GM06990 (cell line): ENCODE data around the gene EIPR1.
"Not testable (repeated sequence)": the region's sequence is repeated elsewhere in the genome, so short reads cannot be mapped to it uniquely, and the experiment has no call there.

Source experiments
- DNase-seq: peaks from one replicate; pipeline ENCODE4 v3.0.0-alpha.2; 2011; ENCODE audit not compliant: insufficient read length; ENCODE audit errors: extremely low read depth
- H3K27me3 ChIP-seq: replicated peaks from 2 replicates; pipeline ENCODE4 v1.6.0; 2011; ENCODE audit warnings: low read length; ENCODE audit not compliant: control insufficient read depth, insufficient read depth
- H3K36me3 ChIP-seq: 2 replicates; pipeline ENCODE4 v1.5.1; 2011; ENCODE audit warnings: low read length; ENCODE audit not compliant: control insufficient read depth, insufficient read depth
- H3K4me3 ChIP-seq: replicated peaks from 2 replicates; pipeline ENCODE4 v1.5.1; 2011; ENCODE audit warnings: low read depth, mild to moderate bottlenecking, control low read depth, low read length
- CTCF ChIP-seq: IDR thresholded peaks from 2 replicates; pipeline ENCODE4 v1.5.1; 2011; ENCODE audit warnings: low read length, control low read depth, mild to moderate bottlenecking, inconsistent platforms; ENCODE audit not compliant: insufficient read depth, poor library complexity, severe bottlenecking

EIPR1 gene

DNA sequence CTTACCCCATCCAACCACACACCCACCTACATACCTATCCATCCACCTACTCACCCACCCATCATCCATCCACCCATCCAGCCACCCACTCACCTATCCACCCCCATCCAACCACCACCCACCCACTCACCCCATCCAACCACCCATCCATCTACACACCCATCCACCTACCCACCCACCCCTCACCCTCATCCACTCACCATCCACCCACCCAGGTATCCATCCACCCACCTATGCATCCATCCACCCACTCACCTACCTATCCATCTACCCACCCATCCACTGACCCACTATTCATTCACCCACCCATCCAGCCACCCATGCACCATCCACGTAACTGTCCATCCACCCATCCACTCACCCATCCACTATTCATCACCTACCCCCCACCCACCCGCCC, 194.8 kb downstream of the EIPR1 start:
- Histone ChIP-seq H3K4me3 (no peak overlapping the region), H3K36me3 (peaks cover 1% of the 10 kb centered on the region), H3K27me3 (no peaks in the 10 kb centered on the region)
- no peak for DNase-seq
- TF ChIP-seq CTCF, result no peak

- Histone ChIP-seq H3K36me3 (peaks cover 6% of the 10 kb centered on the region), H3K27me3 (no peaks in the 10 kb centered on the region), H3K4me3 (no peak overlapping the region)
- no peak for DNase-seq
- TF ChIP-seq CTCF, result no peak
Observed at GRCh38 chr2:3181416-3182010, 196.1 kb downstream of the EIPR1 start.

- DNase-seq, result peak; percentile 38
- not testable (repeated sequence) for H3K4me3 ChIP-seq, H3K27me3 ChIP-seq, H3K36me3 ChIP-seq
Observed at GRCh38 chr2:3180909-3181221, 196.8 kb downstream of the EIPR1 start.

- peak; percentile 34 for DNase-seq
- Histone ChIP-seq H3K4me3 (no peak overlapping the region), H3K36me3 (peaks cover 6% of the 10 kb centered on the region), H3K27me3 (no peaks in the 10 kb centered on the region)
- TF ChIP-seq CTCF, result no peak
Observed at GRCh38 chr2:3180082-3180908, 197.3 kb downstream of the EIPR1 start.

DNA sequence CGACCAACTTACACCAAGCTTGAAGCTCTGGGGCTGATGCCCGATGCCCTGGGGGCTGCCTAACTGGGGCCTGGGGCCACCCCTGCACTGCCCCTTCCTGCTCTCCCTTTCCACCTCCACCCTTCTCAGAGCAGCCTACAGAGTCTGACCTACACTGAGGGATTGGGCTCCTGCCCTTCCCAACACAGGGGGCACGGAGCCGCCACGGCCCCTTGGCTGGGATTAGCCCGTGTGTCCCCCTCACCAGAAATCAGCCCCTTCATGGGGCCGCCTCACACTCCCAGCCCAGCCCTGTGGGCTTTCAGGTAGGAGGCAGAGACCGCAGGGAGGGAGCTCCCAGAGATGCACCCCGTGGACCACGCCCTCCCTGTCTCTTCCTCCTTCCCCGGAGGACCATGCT, 198.0 kb downstream of the EIPR1 start:
- no peak for DNase-seq
- Histone ChIP-seq H3K36me3 (peaks cover 6% of the 10 kb centered on the region), H3K27me3 (no peaks in the 10 kb centered on the region), H3K4me3 (no peak overlapping the region)
- no peak for TF ChIP-seq CTCF

DNA sequence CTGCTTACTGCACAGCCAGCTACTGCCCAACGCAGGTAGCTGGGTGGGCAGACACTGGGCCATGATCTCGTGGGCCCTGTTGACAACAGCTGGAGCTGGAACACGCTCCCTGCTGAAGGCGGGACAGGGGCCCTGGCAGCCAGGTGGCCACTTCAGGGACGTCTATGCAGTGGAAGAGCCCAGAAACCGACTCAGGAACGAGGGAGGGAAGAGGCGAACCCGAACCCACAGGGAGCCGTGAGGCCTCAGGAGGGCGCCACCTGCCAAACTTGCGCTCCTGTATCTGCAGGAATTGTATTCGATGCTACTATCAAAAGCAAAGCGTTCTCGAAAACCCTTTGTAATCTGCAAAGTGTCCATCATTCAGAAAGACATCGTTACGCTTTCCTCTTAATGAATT, 198.4 kb downstream of the EIPR1 start:
- Histone ChIP-seq H3K36me3 (peaks cover 6% of the 10 kb centered on the region), H3K27me3 (no peaks in the 10 kb centered on the region), H3K4me3 (no peak overlapping the region)
- peak; percentile 33 for TF ChIP-seq CTCF
- DNase-seq, result no peak
